ENCODE measurements around the gene FPGS. TPM values are rescaled to one million over a fixed set of nuclear protein-coding genes. Genes with fewer than 3 reads are reported as not detected.

Gene FPGS
- polyA plus RNA-seq, 1 of the 3 experiments (the other 2 are of a cell fraction) = 82.7 TPM

GRCh38 chr9:127769929-127770582, 32.6 kb upstream of the FPGS start:
- 96% methylated on average over 4 of the region's 4 CpGs for WGBS (ENCODE audit: low lambda C conversion rate)
- H3K4me3 ChIP-seq (ENCODE audit: low read depth in 2 of 2, low read length in 1 of 2) = no peak overlapping the region

GRCh38 chr9:127770583-127770904, 32.1 kb upstream of the FPGS start:
- H3K36me3 ChIP-seq (replicated peaks in 1 of 2; ENCODE audit: control insufficient read depth in 1 of 2, insufficient read depth in 2 of 2, low read length in 1 of 2) = no peaks in the 10 kb centered on the region
- no peaks in the 10 kb centered on the region for H3K9me2 ChIP-seq
- H3K9me3 ChIP-seq = no peaks in the 10 kb centered on the region
- H3K4me1 ChIP-seq (ENCODE audit: control insufficient read depth in 1 of 2, insufficient read depth in 2 of 2, low read depth in 1 of 2, low read length in 1 of 2) = peaks cover 0 to 17% of the 10 kb centered on the region in 2 experiments; a peak in 1 of 4 replicates
- no peaks in the 10 kb centered on the region for H3K27me3 ChIP-seq (ENCODE audit: insufficient read depth)
- ChIA-PET CTCF (interaction anchor here (1.0 to 7.4 kb wide), 8 partner anchors 12 to 146 kb away, joined by 3 to 36 read pairs (median 5); partner anchors contain the start of genes CDK9 and TOR2A), POLR2A (interaction anchor here (0.8 to 1.6 kb wide), 5 partner anchors 12 to 160 kb away, joined by 3 to 7 read pairs (median 3); partner anchors contain the start of genes CDK9 and PIP5KL1)
- H3F3A ChIP-seq (replicated peaks; ENCODE audit: insufficient read depth) = no peaks in the 10 kb centered on the region
- no peak overlapping the region for H3K27ac ChIP-seq (ENCODE audit: low read depth in 2 of 2, low read length in 1 of 2)
- TF ChIP-seq GATA2 (CRISPR knock-in tag; IDR thresholded peaks at IDR 0.05) (no peak), USF1 (IDR thresholded peaks at IDR 0.05; ENCODE audit: borderline replicate concordance, low read depth) (no peak), USF2 (IDR thresholded peaks at IDR 0.05; ENCODE audit: borderline replicate concordance, low read depth, low read length) (no peak), NRF1 (IDR thresholded peaks at IDR 0.05; ENCODE audit: low read depth, low read length) (no peak), RFX5 (IDR thresholded peaks at IDR 0.05; ENCODE audit: low read length) (no peak), YY1 (IDR thresholded peaks at IDR 0.05; ENCODE audit: low read depth) (no peak), MAX (IDR thresholded peaks at IDR 0.05; ENCODE audit: low read depth) (no peak), GABPA (IDR thresholded peaks at IDR 0.05; ENCODE audit: low read depth) (no peak), EZH2phosphoT487 (IDR thresholded peaks at IDR 0.05; ENCODE audit: borderline replicate concordance, low read depth) (no peak), SIN3A (IDR thresholded peaks at IDR 0.05; ENCODE audit: borderline replicate concordance, low read depth, low read length) (no peak)
- H3K9ac ChIP-seq = no peak overlapping the region
- DNase-seq = no peak
- peak overlapping the region; percentile 82; the same call in 1 of the 2 replicates for H2AFZ ChIP-seq (ENCODE audit: low read depth)
- 85% methylated on average over 2 of the region's 3 CpGs for WGBS (ENCODE audit: low lambda C conversion rate)
- H3K4me3 ChIP-seq (ENCODE audit: low read depth in 2 of 2, low read length in 1 of 2) = peak overlapping the region; percentile 46 to 61; a peak in 1 of 4 replicates
- no peaks in the 10 kb centered on the region for H3K79me2 ChIP-seq (ENCODE audit: insufficient read depth)
- H3K4me2 ChIP-seq = peak overlapping the region; percentile 83
- H4K20me1 ChIP-seq (ENCODE audit: insufficient read depth) = no peaks in the 10 kb centered on the region

More at GRCh38 chr9:127769929-127770582, 32.6 kb upstream of the FPGS start:
- no peaks in the 10 kb centered on the region for H3K79me2 ChIP-seq (ENCODE audit: insufficient read depth)
- no peak overlapping the region for H3K4me2 ChIP-seq
- CTCF ChIA-PET = interaction anchor here (1.0 to 7.4 kb wide), 5 partner anchors 15 to 100 kb away, joined by 4 to 36 read pairs (median 8); partner anchors contain the start of gene TOR2A
- DNase-seq = no peak
- no peak overlapping the region for H3K9ac ChIP-seq
- H3K27ac ChIP-seq (ENCODE audit: low read depth in 2 of 2, low read length in 1 of 2) = no peak overlapping the region
- H3K4me1 ChIP-seq (ENCODE audit: control insufficient read depth in 1 of 2, insufficient read depth in 2 of 2, low read depth in 1 of 2, low read length in 1 of 2) = peaks cover 0 to 17% of the 10 kb centered on the region in 2 experiments; a peak in 1 of 4 replicates
- no peaks in the 10 kb centered on the region for H3K27me3 ChIP-seq (ENCODE audit: insufficient read depth)
- no peak overlapping the region for H2AFZ ChIP-seq (ENCODE audit: low read depth)
- H3K9me3 ChIP-seq = no peaks in the 10 kb centered on the region
- POLR2A ChIA-PET = interaction anchor here (1.0 to 1.6 kb wide), 2 partner anchors 16 to 160 kb away, joined by 3 to 7 read pairs; partner anchors contain the start of gene PIP5KL1
- TF ChIP-seq RXRA (IDR thresholded peaks at IDR 0.05; ENCODE audit: borderline replicate concordance, low read depth) (no peak), YY1 (IDR thresholded peaks at IDR 0.05; ENCODE audit: low read depth) (no peak), TEAD4 (IDR thresholded peaks at IDR 0.05; ENCODE audit: borderline replicate concordance, insufficient read depth) (no peak), PBX3 (IDR thresholded peaks at IDR 0.05) (no peak), RFX5 (IDR thresholded peaks at IDR 0.05; ENCODE audit: low read length) (no peak)
- H3K9me2 ChIP-seq = no peaks in the 10 kb centered on the region
- no peaks in the 10 kb centered on the region for H3F3A ChIP-seq (replicated peaks; ENCODE audit: insufficient read depth)
- H4K20me1 ChIP-seq (ENCODE audit: insufficient read depth) = no peaks in the 10 kb centered on the region
- H3K36me3 ChIP-seq (replicated peaks in 1 of 2; ENCODE audit: control insufficient read depth in 1 of 2, insufficient read depth in 2 of 2, low read length in 1 of 2) = no peaks in the 10 kb centered on the region
